Endodermal cell (in vitro differentiated cells): Measurements from ENCODE around the gene HERC3. TPM values are rescaled to one million over a fixed set of nuclear protein-coding genes. Genes with fewer than 3 reads are reported as not detected.

Experiments
- DNase-seq: peaks from one replicate; pipeline ENCODE4 v3.0.0-alpha.2; 2017
- H3K27ac ChIP-seq: 2 replicates; pipeline ENCODE4 v1.5.1; 2013; ENCODE audit warnings: mild to moderate bottlenecking, low read depth, low read length, moderate library complexity
- H3K27me3 ChIP-seq: 2 replicates; pipeline ENCODE4 v1.6.1; 2013; ENCODE audit warnings: mild to moderate bottlenecking, low read length, moderate library complexity; ENCODE audit not compliant: insufficient read depth, control insufficient read depth, poor library complexity, severe bottlenecking
- H3K36me3 ChIP-seq: 2 replicates; pipeline ENCODE4 v1.7.0; 2013; ENCODE audit warnings: mild to moderate bottlenecking, low read length, moderate library complexity; ENCODE audit not compliant: control insufficient read depth, insufficient read depth
- H3K4me1 ChIP-seq: one replicate; pipeline ENCODE4 v1.7.0; 2013; ENCODE audit warnings: low read length; ENCODE audit not compliant: control insufficient read depth, insufficient read depth
- H3K4me3 ChIP-seq: 2 replicates; pipeline ENCODE4 v1.5.1; 2013; ENCODE audit warnings: mild to moderate bottlenecking, low read length, moderate library complexity
- H3K9ac ChIP-seq: 2 replicates; pipeline ENCODE4 v1.6.1; 2013; ENCODE audit warnings: mild to moderate bottlenecking, low read length, moderate library complexity; ENCODE audit not compliant: poor library complexity, severe bottlenecking; ENCODE audit errors: extremely low read depth
- H3K9me3 ChIP-seq: 2 replicates; pipeline ENCODE4 v1.6.1; 2013; ENCODE audit warnings: mild to moderate bottlenecking, low read length, moderate library complexity; ENCODE audit not compliant: control insufficient read depth
- H3K27ac Mint-ChIP-seq: 2 replicates; pipeline ENCODE4 v1.8.0; 2020; ENCODE audit warnings: mixed read lengths
- H3K27me3 Mint-ChIP-seq: 2 replicates; pipeline ENCODE4 v1.8.0; 2021; ENCODE audit warnings: mild to moderate bottlenecking, mixed read lengths; ENCODE audit not compliant: insufficient read depth
- H3K36me3 Mint-ChIP-seq: 2 replicates; pipeline ENCODE4 v1.8.0; 2020; ENCODE audit warnings: low read depth, mixed read lengths
- H3K4me1 Mint-ChIP-seq: 2 replicates; pipeline ENCODE4 v1.8.0; 2020; ENCODE audit warnings: mixed read lengths
- H3K4me3 Mint-ChIP-seq: 2 replicates; pipeline ENCODE4 v1.8.0; 2020; ENCODE audit warnings: mild to moderate bottlenecking, moderate library complexity, mixed read lengths
- H3K9me3 Mint-ChIP-seq: 2 replicates; pipeline ENCODE4 v1.8.0; 2020; ENCODE audit warnings: mild to moderate bottlenecking, mixed read lengths
- WGBS, 2 experiments: methylation state at CpG; one replicate each; pipeline versions ENCODE4 v1.1.5 to v1.1.7; 2013; ENCODE audit warnings: missing lambda C conversion rate in 2 of 2, mixed read lengths in 1 of 2; ENCODE audit not compliant: insufficient coverage in 1 of 2, insufficient read length in 1 of 2; 5-methylcytosine and 5-hydroxymethylcytosine counted together
- total RNA-seq, 2 donors: library from RNA; stranded (reverse); fragmentation: NEBNext Ultra II Directional in 1 of 2; extraction: Animal tissue kit (Norgen Biotek cat#: 25700) in 1 of 2; gene quantifications; 2 replicates in 1 of 2; 3 replicates in 1 of 2; pipeline ENCODE4 v1.2.1, GENCODE V29; 2021
- TF ChIP-seq, protein P1 (sequence below): fragments of 200-600 bp; sonication (generic); conservative IDR thresholded peaks from 2 replicates; pipeline ENCODE4 v1.5.0; 2021; ENCODE audit warnings: antibody characterized with exemption, mild to moderate bottlenecking

HERC3 gene
- total RNA-seq, 2 donors from 2014 or later, result 4.4 to 5.9 TPM

DNA sequence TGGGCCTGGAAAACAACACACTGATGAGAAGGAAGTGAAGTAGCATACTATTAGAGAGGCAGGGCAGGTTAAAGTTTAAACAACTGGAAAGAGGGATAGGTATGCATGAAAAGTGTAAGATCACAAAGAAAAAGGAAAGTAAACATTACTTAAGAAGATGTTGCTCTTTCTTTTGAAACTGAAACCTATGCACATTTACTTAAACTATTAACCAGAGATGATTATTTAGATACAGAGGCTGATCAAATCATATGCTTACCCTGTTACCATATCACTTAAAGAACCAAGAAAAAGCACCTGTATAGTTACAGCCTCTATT is 67.6 kb downstream of the HERC3 start:
- H3K27me3 ChIP-seq, result no peaks in the 10 kb centered on the region
- H3K4me3 ChIP-seq, result no peak overlapping the region
- Mint-ChIP-seq H3K4me3 (no peak overlapping the region), H3K27ac (no peak overlapping the region), H3K4me1 (peaks cover 14% of the 10 kb centered on the region), H3K9me3 (no peaks in the 10 kb centered on the region), H3K36me3 (peaks cover 3% of the 10 kb centered on the region), H3K27me3 (no peaks in the 10 kb centered on the region)
- H3K36me3 ChIP-seq, result no peaks in the 10 kb centered on the region
- H3K4me1 ChIP-seq, result no peaks in the 10 kb centered on the region
- H3K27ac ChIP-seq, result no peak overlapping the region
- no peak overlapping the region for H3K9ac ChIP-seq
- no peaks in the 10 kb centered on the region for H3K9me3 ChIP-seq
- TF ChIP-seq, protein P1, sequence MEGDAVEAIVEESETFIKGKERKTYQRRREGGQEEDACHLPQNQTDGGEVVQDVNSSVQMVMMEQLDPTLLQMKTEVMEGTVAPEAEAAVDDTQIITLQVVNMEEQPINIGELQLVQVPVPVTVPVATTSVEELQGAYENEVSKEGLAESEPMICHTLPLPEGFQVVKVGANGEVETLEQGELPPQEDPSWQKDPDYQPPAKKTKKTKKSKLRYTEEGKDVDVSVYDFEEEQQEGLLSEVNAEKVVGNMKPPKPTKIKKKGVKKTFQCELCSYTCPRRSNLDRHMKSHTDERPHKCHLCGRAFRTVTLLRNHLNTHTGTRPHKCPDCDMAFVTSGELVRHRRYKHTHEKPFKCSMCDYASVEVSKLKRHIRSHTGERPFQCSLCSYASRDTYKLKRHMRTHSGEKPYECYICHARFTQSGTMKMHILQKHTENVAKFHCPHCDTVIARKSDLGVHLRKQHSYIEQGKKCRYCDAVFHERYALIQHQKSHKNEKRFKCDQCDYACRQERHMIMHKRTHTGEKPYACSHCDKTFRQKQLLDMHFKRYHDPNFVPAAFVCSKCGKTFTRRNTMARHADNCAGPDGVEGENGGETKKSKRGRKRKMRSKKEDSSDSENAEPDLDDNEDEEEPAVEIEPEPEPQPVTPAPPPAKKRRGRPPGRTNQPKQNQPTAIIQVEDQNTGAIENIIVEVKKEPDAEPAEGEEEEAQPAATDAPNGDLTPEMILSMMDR, result no peak
- DNase-seq, result no peak

DNA sequence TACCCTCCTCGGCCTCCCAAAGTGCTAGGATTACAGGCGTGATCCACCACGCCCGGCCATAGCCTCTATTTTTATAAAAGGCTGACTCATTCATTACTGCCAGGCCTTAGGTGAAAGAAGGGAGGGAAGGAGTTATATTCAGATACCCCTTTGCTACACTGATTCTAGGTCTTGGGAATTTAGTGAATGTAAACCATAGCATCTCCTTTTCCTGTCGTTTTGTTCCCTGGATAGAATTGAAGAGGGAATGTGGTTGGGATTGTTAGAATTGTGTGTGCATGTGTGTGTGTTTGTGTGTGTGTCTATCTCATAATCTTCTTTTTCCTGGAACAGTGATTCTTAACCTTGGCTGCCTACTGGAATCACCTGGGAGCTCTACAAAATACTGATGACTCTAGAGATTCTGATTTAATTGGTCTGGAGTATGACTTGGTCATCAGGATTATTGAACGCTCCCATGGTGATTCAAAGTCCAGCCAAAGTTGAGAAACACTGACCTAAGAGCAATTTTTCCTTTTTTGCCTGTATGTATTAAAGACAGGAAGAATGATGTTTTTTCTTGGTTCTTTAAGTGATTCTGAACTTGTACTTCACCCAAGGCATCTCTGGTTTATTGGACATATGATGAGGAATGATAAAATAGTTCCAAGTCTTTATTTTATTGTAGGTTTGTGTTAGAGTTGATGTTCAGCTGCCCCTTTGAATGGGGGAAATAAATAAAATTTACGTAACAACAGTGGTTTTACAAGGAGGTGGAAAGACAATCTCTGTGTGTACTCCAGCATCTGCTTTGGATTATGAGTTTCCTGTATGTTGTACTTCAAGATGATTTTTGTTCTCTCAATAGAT is 68.4 kb downstream of the HERC3 start:
- Histone ChIP-seq H3K9ac (no peak overlapping the region), H3K9me3 (no peaks in the 10 kb centered on the region), H3K4me1 (peaks cover 2% of the 10 kb centered on the region), H3K27me3 (no peaks in the 10 kb centered on the region), H3K36me3 (no peaks in the 10 kb centered on the region), H3K4me3 (no peak overlapping the region), H3K27ac (no peak overlapping the region)
- no peak overlapping the region for H3K4me3 Mint-ChIP-seq
- no peak overlapping the region for H3K27ac Mint-ChIP-seq
- H3K36me3 Mint-ChIP-seq, result peaks cover 3% of the 10 kb centered on the region
- H3K9me3 Mint-ChIP-seq, result no peaks in the 10 kb centered on the region
- H3K27me3 Mint-ChIP-seq, result no peaks in the 10 kb centered on the region
- WGBS, 2 experiments, result 85 to 88% methylated on average over 4 to 7 of the region's 7 CpGs
- H3K4me1 Mint-ChIP-seq, result peaks cover 21% of the 10 kb centered on the region
- TF ChIP-seq, protein P1, result no peak
- no peak for DNase-seq

DNA sequence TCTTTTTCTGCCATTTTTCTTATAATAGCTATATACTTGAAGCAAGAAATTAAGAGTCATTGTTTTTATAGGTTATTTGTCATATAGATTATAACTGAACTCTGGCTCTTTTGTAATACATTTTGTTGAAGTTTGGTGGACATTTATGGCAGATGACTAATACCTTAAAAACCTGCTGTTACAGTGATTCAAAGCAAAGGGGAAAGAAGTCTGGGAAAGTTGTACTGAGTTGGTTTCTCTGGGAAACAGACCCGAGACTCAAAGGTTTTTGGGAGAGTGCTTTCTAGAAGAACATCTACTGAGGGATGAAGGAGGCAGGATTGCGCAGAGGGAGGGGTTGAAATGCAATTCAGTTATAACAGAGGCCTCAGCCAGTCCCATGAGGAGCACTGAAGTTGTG is 69.5 kb downstream of the HERC3 start:
- Histone ChIP-seq H3K4me3 (no peak overlapping the region), H3K27me3 (no peaks in the 10 kb centered on the region), H3K9me3 (no peaks in the 10 kb centered on the region), H3K4me1 (peaks cover 2% of the 10 kb centered on the region), H3K9ac (no peak overlapping the region), H3K27ac (no peak overlapping the region), H3K36me3 (no peaks in the 10 kb centered on the region)
- no peak overlapping the region for H3K27ac Mint-ChIP-seq
- no peak overlapping the region for H3K4me3 Mint-ChIP-seq
- no peak for DNase-seq
- 98 to 100% methylated on average over 2 of the region's 2 CpGs for WGBS, 2 experiments
- H3K27me3 Mint-ChIP-seq, result no peaks in the 10 kb centered on the region
- H3K36me3 Mint-ChIP-seq, result no peaks in the 10 kb centered on the region
- TF ChIP-seq, protein P1, result no peak
- peaks cover 21% of the 10 kb centered on the region for H3K4me1 Mint-ChIP-seq
- H3K9me3 Mint-ChIP-seq, result no peaks in the 10 kb centered on the region
